Left kidney (tissue), 2 donors: Measurements from ENCODE around the gene WDR89. TPM values are rescaled to one million over a fixed set of nuclear protein-coding genes. Genes with fewer than 3 reads are reported as not detected.
"Not testable (repeated sequence)": the region's sequence is repeated elsewhere in the genome, so short reads cannot be mapped to it uniquely, and the experiment has no call there.

ENCODE experiments used
- DNase-seq: peaks from one replicate; pipeline ENCODE4 v3.0.0-alpha.2; 2013
- polyA plus RNA-seq: library from polyadenylated mRNA; unstranded; fragments of 120-200 nt; gene quantifications from one replicate; pipeline ENCODE4 v1.2.1, GENCODE V29; 2013; ENCODE audit not compliant: insufficient read length

Gene WDR89
- polyA plus RNA-seq, 1 donor, result 25.4 TPM

- no peak for DNase-seq
Observed at GRCh38 chr14:63656194-63656593, 14.5 kb upstream of the WDR89 start.

- DNase-seq, result no peak
Observed at GRCh38 chr14:63654936-63655335, 13.3 kb upstream of the WDR89 start.

- DNase-seq, result no peak
Observed at GRCh38 chr14:63654346-63654745, 12.7 kb upstream of the WDR89 start.

- no peak for DNase-seq
Observed at GRCh38 chr14:63652406-63652805, 10.7 kb upstream of the WDR89 start.

- no peak for DNase-seq
Observed at GRCh38 chr14:63650256-63650952, 8.7 kb upstream of the WDR89 start.

- DNase-seq, result no peak
Observed at GRCh38 chr14:63647696-63648410, 6.2 kb upstream of the WDR89 start.

- DNase-seq, result no peak
Observed at GRCh38 chr14:63644741-63645140, 3.1 kb upstream of the WDR89 start.

- DNase-seq, result no peak
Observed at GRCh38 chr14:63642656-63643382, 1.1 kb upstream of the WDR89 start.

GRCh38 chr14:63642229-63642611, 549 bp upstream of the WDR89 start:
- DNase-seq, result peak; percentile 97

GRCh38 chr14:63638493-63638892, 3.2 kb downstream of the WDR89 start:
- no peak for DNase-seq

- not testable (repeated sequence) for DNase-seq
Observed at GRCh38 chr14:63636094-63636635, 5.5 kb downstream of the WDR89 start.

- DNase-seq, result no peak
Observed at GRCh38 chr14:63633801-63634200, 7.9 kb downstream of the WDR89 start.

GRCh38 chr14:63632932-63633514, 8.6 kb downstream of the WDR89 start:
- no peak for DNase-seq

- no peak for DNase-seq
Observed at GRCh38 chr14:63624701-63625100, 17.0 kb downstream of the WDR89 start.

- DNase-seq, result no peak
Observed at GRCh38 chr14:63624203-63624602, 17.5 kb downstream of the WDR89 start.

GRCh38 chr14:63621975-63622374, 19.7 kb downstream of the WDR89 start:
- DNase-seq, result not testable (repeated sequence)

GRCh38 chr14:63616015-63616414, 25.7 kb downstream of the WDR89 start:
- no peak for DNase-seq

- DNase-seq, result no peak
Observed at GRCh38 chr14:63614679-63615363, 26.9 kb downstream of the WDR89 start.

GRCh38 chr14:63611078-63611477, 30.6 kb downstream of the WDR89 start:
- DNase-seq, result no peak

GRCh38 chr14:63605041-63605532, 36.6 kb downstream of the WDR89 start:
- no peak for DNase-seq

GRCh38 chr14:63604626-63605025, 37.0 kb downstream of the WDR89 start:
- no peak for DNase-seq
